Activated CD8-positive, alpha-beta memory T cell treated with anti-CD3 and anti-CD28 coated beads for 48 hours (primary cell): ENCODE results near the gene ZNF579.
"Not testable (repeated sequence)": the region's sequence is repeated elsewhere in the genome, so short reads cannot be mapped to it uniquely, and the experiment has no call there.

Experiments used
- DNase-seq, 3 experiments: peaks; one replicate each; pipeline ENCODE4 v3.0.0-alpha.2; 2020; ENCODE audit warnings: low read depth in 2 of 3, low spot score in 2 of 3

The ZNF579 gene

GRCh38 chr19:55576746-55577145 is 3.9 kb downstream of the ZNF579 start:
- no peak for DNase-seq

GRCh38 chr19:55573929-55574328 is 6.7 kb downstream of the ZNF579 start:
- DNase-seq = not testable (repeated sequence)

- not testable (repeated sequence) for DNase-seq
These were observed 11.2 kb downstream of the ZNF579 start for GRCh38 chr19:55569477-55569876.

- no peak for DNase-seq
These were observed 12.8 kb downstream of the ZNF579 start for GRCh38 chr19:55567708-55568328.

- DNase-seq = no peak
These were observed 13.8 kb downstream of the ZNF579 start for GRCh38 chr19:55566823-55567222.

GRCh38 chr19:55563261-55563690 is 17.4 kb downstream of the ZNF579 start:
- no peak for DNase-seq

- no peak for DNase-seq
These were observed 21.0 kb downstream of the ZNF579 start for GRCh38 chr19:55559684-55560083.

- DNase-seq = no peak
These were observed 25.9 kb downstream of the ZNF579 start for GRCh38 chr19:55554741-55555152.

GRCh38 chr19:55554302-55554701 is 26.3 kb downstream of the ZNF579 start:
- no peak for DNase-seq

GRCh38 chr19:55553217-55554182 is 27.1 kb downstream of the ZNF579 start:
- DNase-seq = no peak

GRCh38 chr19:55552620-55553019 is 28.0 kb downstream of the ZNF579 start:
- DNase-seq = no peak

- no peak for DNase-seq
These were observed 28.4 kb downstream of the ZNF579 start for GRCh38 chr19:55552206-55552605.

GRCh38 chr19:55550321-55550650 is 30.4 kb downstream of the ZNF579 start:
- no peak for DNase-seq

GRCh38 chr19:55549500-55550320 is 30.9 kb downstream of the ZNF579 start:
- DNase-seq = no peak

- DNase-seq = no peak
These were observed 33.6 kb downstream of the ZNF579 start for GRCh38 chr19:55546822-55547614.

- DNase-seq = no peak
These were observed 34.6 kb downstream of the ZNF579 start for GRCh38 chr19:55546011-55546410.

GRCh38 chr19:55545443-55545842 is 35.2 kb downstream of the ZNF579 start, which contains the start of gene SBK3:
Gene SBK3 (minus strand): TSS chr19:55545543. CDS start chr19:55545543, 0 bp downstream.
- no peak for DNase-seq

- DNase-seq = no peak
These were observed 35.7 kb downstream of the ZNF579 start for GRCh38 chr19:55544776-55545439.

- DNase-seq = no peak
These were observed 36.6 kb downstream of the ZNF579 start for GRCh38 chr19:55544014-55544413.

- DNase-seq = no peak
These were observed 37.1 kb downstream of the ZNF579 start for GRCh38 chr19:55543567-55543966.
